ENCODE results near the gene CD248.
A peak's percentile ranks its signal among the peaks of the same experiment; 100 is the strongest.
"Not testable (repeated sequence)": the region's sequence is repeated elsewhere in the genome, so short reads cannot be mapped to it uniquely, and the experiment has no call there.

The CD248 gene

DNA sequence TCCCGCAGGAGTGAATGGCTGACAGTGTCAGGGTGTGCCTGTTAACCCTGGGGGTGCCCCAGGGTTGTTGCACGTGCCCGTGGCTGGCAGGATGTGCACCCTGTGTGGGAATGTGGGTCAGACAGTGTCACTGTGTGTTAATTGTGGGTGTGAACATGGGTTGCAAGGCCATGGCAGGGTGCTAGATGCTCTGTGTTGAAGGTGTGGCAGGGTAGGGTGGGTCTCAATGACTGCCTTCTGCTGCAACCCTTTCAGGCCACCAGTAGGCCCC lies 11.1 kb upstream of the CD248 start:
- peak; percentile 21 for DNase-seq

DNA sequence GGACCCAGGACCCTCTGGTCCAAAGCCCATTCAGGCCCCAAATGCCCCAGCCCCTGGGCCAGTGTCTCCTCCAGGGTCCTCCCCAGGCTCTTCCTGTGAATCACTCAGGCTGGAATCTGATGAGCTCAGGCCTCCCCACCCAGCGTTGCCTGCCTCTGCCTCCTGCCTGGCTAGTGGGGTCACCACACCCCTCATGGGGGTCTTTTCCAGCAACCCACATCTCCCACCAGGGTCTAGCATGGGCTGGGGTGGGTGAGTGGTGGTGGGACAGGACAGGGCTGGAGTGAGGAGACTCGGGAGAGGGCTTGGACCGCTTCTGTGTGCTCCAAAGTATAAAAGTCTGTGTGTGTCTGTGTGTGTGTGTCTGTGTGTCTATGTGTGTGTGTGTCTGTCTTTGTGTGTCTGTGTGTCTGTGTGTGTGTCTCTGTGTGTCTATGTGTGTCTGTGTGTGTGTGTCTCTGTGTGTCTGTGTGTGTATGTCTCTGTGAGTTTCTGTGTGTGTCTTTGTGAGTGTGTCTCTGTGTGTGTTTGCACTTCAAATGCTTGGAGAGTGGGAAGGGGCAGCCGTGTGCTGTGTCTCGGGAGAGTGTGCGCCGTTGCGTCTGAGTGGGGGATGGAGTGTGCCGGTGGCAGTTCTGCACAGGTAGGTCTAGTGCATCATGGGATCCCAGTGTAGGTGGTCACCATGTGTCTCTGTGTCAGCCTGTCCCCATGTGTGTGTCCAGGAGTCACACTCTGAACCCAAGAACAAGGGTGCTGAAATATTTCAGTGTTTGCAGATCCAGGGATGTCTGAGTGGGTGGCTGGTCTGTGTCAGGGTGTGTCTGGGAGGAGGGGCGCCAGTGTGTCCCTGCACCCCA lies 10.6 kb upstream of the CD248 start:
- no peak for DNase-seq

DNA sequence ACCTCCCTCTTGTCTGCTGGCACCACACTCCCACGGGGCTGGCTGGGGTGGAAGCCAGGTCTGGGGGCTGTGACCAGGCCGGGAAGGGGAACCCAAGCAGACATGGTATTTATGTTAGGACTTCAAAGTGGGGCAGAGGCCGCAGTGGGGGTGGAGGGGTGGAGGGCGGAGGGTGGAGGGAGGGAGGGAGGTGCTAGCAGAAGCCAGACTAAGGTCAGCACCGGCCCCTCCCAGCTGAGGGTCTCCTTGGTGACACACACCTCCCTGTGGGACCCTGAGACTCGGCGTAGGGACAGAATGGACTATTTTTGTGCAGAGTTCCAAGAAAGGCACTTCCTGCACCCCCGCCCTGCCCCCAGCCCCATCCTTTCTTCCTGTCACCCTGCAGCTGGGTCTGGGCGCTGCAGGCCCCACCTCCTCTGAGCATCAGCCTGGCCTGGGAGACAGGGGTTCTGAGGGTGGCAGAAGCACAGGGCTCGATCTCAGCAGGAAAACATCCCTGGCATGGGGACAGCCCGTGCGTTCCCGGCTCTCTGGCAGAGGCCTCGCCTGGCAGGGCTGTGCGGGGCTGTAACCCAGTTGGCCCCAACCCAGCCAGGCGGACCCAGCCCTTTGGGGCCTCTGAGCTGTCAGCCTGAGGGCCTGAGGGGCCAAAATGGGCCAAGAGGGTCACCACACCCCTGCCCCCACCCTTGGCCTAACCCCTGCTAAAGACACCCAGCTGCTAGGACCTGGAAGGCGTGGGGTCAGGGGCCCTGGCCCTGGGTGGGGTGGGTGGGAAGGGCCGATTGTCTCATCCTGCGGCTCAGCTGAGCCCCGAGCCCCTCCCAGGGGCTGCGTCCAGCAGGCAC lies 9.6 kb upstream of the CD248 start:
- no peak for DNase-seq

DNA sequence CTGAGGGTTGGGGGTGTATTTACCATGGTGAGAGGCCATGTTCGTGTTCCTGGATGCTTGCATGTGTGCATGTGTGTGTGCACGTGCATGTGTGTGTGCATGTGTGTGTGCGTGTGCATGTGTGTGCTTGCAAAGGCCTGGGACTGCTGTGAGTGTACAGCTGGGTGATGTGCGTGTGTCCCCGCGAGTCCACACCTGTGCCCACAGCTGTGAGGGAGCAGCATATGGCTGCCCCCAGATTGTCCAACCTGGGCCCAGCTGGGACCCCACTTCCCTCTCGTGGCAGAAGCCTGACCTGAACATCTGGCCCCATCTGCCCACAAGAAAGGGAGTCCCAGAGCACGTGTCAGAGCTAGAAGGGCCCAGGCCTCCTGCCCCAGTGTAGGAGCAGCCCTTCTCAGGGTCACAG lies 8.4 kb upstream of the CD248 start:
- DNase-seq = no peak

DNA sequence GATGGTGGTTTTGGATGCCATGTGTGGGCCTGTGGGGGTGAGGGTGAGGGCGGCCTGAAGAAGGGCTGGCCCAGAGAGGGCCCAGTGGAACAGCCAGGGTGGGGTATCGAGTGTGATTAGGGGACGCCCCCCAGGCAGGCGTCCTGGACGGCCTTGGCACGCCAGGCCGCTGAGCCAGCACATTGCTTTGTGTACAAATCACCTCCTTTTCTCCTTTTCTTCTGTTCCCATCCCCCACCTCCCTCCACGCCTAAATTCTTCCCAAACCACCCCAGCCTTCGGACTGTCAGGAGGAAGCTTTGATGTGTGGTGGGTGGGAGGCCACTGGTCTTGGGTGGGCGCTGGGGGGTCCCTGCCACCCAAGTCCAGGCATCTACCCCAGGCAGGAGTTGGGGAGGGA lies 7.8 kb upstream of the CD248 start:
- DNase-seq = no peak

DNA sequence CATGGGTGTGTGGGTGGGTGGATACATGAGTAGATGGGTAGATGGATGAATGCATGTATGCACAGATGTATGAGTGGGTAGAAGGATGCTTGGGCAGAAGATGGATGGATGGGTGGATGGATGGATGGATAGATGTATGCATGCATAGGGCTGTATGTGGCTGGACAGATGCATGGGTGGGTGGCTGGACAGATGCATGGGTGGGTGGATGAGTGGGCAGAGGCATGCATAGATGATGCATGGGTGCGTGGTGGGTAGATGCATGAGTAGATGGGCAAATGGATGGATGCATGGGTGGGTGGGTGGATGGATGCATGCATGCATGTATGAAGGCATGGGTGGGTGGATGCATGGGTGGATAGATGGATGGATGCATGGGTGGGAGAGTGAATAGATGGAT lies 6.8 kb upstream of the CD248 start:
- DNase-seq = no peak

DNA sequence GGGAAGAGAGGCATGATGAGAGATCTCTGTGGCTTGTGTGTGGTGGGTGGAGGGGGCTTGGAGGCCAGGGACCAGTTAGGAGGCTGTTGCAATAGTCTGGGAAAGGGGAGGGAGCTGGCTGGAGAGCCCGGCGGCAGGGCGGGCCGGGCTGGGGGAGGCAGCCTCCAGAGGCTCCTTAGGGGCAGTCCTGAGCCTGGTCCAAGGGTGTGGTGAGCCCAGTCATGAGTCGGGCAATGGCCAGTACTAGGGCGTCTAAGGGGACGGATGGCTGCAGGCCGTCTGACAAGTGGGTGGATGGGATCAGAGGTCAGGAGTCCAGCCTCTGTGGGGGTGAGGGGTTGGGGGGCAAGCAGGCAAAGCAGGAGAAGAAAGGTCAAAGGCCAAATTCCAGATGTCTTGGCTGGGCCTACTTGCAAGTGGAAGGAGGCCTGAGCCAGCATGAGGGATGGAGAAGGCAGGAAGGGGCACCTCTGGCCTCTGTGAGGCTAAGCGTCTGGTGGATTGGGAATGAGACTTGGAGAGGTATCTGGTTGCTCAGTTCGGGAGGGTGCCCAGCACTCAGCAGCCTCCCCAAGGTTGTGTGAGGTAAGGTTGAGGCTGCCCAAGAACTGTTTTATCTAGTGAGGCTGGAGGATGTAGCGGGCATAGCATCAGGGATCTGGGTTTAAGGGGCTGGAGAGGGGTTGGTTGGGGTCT lies 6.0 kb upstream of the CD248 start:
- no peak for DNase-seq

DNA sequence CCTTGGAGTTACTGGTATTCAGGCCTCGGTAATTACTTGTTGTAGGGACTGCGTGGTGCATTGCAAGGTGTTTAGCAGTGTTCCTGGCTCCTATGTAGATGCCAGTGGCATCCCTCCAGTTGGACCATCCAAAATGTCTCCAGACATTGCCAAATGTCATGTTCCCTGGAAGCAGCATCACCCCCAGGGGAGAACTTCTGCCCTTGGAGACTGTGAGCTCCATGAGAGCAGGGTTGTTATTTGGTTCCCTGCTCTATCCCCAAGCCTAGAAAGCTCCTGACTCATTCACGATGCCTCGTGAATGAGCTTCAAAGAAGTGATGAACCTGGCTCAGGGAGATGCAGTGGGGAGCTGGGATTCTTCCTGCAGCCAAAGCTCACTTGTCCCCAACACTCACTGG lies 4.8 kb upstream of the CD248 start:
- DNase-seq = no peak

DNA sequence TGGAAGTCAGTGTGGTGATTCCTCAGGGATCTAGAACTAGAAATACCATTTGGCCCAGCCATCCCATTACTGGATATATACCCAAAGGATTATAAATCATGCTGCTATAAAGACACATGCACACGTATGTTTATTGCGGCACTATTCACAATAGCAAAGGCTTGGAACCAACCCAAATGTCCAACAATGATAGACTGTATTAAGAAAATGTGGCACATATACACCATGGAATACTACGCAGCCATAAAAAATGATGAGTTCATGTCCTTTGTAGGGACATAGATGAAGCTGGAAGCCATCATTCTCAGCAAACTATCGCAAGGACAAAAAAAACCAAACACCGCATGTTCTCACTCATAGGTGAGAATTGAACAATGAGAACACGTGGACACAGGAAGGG lies 3.9 kb upstream of the CD248 start:
- not testable (repeated sequence) for DNase-seq

DNA sequence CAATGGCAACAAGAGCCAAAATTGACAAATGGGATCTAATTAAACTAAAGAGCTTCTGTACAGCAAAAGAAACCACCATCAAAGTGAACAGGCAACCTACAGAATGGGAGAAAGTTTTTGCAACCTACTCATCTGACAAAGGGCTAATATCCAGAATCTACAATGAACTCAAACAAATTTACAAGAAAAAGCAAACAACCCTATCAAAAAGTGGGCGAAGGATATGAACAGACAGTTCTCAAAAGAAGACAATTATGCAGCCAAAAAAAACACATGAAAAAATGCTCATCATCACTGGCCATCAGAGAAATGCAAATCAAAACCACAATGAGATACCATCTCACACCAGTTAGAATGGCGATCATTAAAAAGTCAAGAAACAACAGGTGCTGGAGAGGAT lies 3.4 kb upstream of the CD248 start:
- DNase-seq = not testable (repeated sequence)

DNA sequence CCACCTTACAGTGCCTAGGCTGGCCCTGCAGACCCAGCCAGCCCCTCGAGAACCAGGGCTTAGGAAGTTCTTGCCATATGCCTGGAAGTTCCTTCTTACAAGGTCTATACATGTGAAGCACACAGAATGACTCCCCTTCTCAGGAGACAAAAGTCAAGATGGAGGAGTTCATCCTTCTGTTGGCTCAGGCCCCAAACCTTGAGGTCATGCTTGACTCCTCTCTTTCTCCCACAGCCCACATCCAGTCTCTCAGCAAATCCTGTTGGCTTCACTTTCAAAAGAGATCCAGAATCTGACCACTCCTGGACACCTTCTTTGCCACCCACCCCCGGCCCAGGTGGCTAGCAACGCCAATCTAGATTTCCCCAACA lies 1.7 kb upstream of the CD248 start:
- no peak for DNase-seq

DNA sequence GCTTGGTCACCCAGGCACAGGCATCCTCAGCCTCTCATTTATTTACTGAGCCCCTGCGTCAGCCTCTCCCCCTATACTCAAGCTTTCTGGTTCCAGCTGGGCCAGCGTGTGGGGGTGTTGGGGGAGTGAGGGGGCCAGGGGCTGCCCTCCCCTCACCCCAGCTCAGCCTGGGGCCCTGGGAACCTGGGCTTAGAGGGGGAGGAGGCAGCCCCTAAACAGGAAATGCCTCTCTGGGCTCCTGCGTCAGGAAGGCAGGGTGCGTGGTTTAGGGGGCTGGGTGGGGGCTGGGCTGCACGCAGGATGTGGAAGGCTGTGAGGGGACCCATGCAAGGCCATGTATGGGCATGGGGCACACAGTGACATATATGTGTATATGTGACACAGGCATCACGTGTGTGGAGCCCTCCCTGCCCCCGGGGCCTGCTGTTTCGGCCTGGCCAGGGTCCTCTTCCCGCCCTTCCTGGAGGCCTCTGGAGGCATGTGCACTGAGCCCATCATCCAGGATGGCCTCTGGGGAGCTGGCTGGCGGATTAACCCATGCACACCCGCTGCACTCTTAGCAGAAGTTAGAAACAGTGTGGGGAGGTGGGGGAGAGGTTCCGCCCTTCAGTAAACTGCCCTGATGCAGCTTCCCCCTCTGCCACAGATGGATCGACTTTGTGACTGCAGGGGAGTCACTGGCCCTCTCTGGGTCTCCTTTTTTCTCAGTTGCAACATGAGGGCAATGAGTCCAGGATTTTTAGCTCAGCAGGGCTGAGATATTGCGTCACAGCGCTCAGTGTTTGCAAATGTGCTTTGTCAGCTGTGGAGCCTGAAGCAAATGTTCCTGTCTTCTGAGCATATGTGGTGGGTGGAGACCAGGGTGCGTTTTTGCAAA lies 1.1 kb upstream of the CD248 start:
- no peak for DNase-seq

DNA sequence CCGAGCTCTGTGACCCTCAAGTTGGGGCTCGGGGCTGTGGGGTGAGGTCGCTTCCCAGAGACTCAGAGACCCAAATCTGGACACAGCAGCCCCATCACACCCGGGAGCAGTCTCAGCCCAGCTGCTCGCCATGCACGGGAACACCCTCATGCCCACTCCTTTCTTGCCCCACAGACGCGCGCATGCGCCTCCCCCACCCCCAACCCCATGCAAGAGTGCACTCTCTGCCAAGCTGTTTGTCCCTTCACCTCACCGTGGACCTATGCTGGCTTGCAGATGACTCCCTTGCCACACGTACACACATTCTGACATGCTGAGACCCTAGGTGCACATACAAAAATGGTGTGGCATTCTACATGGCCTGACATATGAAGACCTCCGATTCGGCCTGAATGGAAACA lies 478 bp upstream of the CD248 start:
- no peak for DNase-seq

DNA sequence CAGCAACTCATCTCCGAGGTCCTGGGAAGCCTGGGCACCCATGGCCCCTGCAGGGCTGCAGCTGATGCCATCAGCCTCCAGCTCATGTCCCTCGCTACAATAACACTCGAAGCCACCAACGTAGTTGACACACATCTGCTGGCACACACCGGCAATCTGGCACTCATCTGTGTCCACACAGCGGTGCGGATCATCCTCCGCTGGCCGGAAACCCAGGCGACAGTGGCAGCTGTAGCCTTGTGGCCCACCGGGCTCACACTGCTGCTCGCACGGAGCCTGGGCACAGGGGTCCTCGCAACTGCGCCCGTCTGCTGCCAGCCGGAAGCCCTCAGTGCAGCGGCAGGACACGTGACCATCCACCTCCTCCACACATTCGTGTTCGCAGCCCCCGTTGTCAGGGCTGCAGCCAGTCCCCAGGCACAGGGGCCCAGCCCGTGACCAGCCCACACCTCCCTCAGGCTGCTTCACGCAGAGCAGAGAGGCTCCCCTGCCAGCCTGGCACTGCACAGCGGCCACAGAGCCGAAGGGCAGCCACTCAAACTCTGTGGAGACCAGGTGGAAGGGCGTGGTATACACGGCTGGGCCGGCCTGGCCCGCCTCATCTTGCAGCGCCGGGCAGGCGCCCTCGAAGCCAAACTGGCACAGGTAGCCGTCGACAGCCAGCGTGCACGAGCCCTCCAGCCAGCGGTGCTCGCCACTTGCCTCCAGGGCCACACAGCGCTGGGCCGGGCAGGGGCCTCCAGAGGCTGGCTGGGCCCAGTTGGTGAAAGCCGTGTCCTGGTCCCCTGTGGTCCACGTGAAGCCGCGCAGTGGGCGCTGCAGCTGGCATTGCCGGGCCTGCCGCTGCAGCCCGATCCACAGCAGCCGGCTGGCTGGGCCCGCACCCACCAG lies 678 bp downstream of the CD248 start:
- DNase-seq = no peak

DNA sequence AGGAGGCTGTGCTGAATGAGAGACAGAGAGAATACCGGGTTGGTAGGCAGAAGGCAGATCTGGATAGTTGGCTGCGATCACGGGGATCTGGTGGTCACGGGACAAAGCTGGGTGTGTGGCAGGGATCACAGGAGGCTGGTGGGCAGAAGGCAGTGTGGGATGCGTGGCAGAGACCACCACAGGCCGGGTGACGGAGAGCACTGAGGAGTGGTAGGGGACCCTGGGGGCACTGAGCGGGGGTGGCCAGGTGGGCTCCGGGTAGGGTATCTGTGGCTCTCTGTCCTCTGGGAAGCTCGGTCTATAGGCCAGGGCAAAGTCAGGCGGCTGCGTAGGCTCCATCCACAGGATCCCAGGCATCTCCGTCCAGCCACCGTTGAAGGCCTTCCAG lies 1.4 kb downstream of the CD248 start:
- no peak for DNase-seq

DNA sequence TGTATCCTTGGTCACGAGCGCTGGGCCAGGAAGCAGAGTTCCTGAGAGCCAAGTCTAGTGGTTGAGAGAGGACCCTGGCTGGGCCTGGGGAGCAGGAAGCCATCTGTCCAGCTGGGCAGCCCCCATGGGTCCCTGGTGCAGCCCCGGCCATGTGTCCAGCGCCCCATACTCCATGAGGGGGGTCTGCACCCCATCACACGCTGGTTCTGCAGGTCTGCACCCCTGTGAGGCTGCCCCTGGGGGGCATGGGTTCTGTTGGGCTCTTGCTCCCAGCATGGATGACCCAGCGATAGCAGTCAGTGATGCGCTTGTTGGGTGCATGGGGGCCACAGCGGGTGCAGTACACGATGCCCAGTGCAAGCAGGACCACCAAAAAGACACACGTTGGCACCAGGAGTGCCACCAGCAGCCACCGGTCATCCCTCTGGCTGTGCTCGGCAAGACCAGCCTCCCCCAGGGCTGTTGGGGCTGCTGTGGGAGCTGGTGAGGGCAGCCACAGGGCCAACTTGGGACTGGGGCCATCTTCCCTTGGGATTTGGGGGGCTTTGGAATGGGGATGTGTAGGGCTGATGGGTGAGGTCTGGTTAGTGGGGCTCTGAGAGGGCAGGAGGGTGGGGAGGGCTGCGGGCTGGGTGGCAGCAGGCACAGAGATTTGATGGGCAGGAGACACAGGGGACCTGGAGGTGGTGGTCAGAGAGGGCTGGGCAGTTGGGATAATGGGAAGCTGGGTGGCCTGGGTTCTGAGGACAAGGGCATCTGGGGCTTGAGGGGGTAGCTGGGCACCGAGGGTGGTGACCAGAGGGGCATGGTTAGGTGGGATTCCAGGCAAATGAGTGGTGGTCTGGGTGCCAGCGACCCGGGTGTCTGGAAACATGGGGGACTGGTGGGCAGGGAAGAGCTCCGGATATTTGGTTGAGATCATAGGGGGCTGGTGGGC lies 2.0 kb downstream of the CD248 start:
- DNase-seq = no peak

DNA sequence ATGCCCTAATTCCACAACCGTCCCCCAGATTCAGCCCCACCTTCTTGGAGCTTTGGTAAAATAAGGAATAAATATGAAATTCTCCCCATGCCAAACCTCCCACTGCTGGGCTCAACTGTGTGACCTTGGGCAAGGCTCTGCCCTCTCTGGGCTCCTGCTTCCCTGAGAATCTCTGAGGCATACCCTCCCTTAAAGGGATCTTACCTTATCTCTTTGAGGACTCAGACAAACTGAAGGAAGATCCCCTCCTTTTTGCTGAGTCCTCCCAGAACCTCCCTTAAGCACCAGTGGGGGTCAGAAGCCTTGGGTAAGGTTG lies 2.7 kb downstream of the CD248 start:
- no peak for DNase-seq

DNA sequence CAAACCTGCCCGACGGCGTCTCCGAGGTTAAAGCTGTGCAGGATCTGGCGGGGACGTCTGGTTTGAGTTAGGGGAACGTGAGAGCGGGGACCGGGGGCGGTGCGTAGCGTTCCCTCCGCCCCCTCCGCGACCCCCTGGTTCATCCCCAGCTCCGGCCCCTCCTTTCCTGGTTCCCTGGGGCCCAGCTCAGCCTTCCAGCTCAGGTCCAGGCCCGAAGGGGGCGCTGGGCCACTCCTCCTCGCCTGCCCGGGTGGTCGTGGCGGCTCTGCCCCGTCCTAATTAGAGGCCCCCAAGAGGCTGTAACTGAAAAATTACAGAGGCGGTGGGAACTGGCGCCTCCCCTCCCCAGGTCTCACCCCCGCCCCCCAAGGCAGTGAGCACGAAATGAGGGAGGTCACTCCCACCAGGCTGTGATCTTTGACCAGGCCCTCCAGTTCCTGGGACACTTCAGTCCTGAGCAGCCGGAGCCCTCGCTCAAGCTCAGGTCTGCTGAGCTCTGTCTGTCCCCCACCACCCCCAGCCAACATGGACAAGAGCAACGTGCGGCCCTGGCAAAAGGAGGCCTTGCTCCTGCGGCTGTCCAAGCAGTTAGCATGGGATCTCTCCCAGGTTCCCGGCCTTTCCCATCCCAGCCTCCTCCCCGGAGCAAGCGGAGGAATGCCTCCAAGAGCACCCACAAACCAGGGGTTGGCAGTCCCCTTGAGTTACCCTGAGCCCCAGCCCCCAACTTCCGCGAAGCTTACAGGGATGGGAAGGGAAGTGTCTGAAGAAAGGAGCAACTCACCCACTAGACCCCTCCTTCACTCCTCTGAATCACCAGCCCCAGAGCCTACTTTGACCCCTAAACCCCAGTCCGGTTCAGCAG lies 3.3 kb downstream of the CD248 start:
- DNase-seq = no peak

DNA sequence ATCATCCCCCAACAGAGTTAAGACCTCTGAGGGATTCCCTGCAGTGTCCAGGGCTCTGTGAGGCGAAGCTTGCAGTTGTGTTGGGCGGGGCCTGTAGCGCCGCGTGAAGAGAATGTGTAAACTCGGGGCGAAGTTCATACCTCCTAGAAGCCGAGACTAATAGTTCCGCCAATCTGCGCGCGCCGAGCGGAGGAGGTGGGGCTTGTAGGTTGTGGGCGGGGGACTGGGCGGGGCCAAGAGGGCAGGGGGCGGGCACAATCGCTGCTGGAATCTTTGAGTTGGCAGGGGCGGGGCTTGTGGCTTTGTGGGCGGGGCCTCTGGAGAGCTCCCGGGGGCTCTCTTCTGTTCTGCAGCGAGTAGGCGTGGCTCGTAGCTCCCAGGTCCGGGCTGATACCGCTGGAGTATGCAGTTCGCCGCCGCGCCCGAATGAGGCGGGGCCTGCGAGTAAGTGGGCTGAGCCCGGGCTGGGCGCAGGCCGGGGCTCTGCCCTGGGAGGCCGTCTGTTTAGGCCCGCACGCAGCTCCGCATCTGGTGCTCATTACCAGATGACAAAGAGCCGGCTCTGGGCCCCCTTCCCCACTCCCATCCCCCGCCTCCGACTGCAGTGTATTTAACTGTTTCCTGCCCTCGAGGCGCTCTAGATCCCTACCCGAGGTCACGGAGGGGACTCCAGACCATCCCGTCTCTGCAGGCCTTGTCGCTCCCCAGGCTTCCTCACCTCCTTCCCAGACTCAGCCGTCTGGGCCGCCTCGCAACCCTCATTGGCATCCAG lies 4.1 kb downstream of the CD248 start:
- peak; percentile 97 for DNase-seq
